Peyer's patch (tissue), 4 donors: ENCODE results near the gene ABCA9. TPM values are rescaled to one million over a fixed set of nuclear protein-coding genes. Genes with fewer than 3 reads are reported as not detected.
"Not testable (repeated sequence)": the region's sequence is repeated elsewhere in the genome, so short reads cannot be mapped to it uniquely, and the experiment has no call there.

Experiments used
- DNase-seq, 3 donors: peaks; one replicate each; pipeline ENCODE4 v3.0.0-alpha.2; 2017 to 2019
- H3K27ac ChIP-seq, 4 donors: fragments of 200-600 bp; sonication (generic); one replicate each; pipeline ENCODE4 v1.5.1; 2016 to 2019
- H3K27me3 ChIP-seq, 2 donors: fragments of 200-600 bp; sonication (generic); one replicate each; pipeline ENCODE4 v1.5.1; 2019
- H3K36me3 ChIP-seq, 3 donors: fragments of 200-600 bp; sonication (generic); one replicate each; pipeline ENCODE4 v1.5.1; 2016 to 2019
- H3K4me1 ChIP-seq, 4 donors: fragments of 200-600 bp; sonication (generic); one replicate each; pipeline ENCODE4 v1.5.1; 2016 to 2019
- H3K4me3 ChIP-seq, 4 donors: fragments of 200-600 bp; sonication (generic); 1 replicate in 3 of 4; 2 replicates in 1 of 4; pipeline ENCODE4 v1.5.1; 2016 to 2019; ENCODE audit warnings: mild to moderate bottlenecking in 1 of 4
- H3K9me3 ChIP-seq, 4 donors: fragments of 200-600 bp; sonication (generic); one replicate each; pipeline ENCODE4 v1.5.1; 2016 to 2019; ENCODE audit warnings: mild to moderate bottlenecking in 1 of 4
- POLR2A ChIP-seq, 2 donors: fragments of 450-650 bp; IDR thresholded peaks; one replicate each; pipeline ENCODE4 v1.5.1; 2017; ENCODE audit warnings: antibody characterized with exemption in 2 of 2, mild to moderate bottlenecking in 2 of 2, moderate library complexity in 2 of 2
- total RNA-seq, 4 donors: library from RNA; depleted of rRNA; stranded (reverse); fragments of >200 nt; gene quantifications; one replicate each; pipeline ENCODE4 v1.1.0, GENCODE V29; 2016
- TF ChIP-seq, protein P1 (sequence below), 6 experiments: fragments of 450-650 bp in 4 of 6; fragments of 200-600 bp in 2 of 6; sonication (generic) in 1 of 6; IDR thresholded peaks; one replicate each; pipeline ENCODE4 v1.5.1; 2017 to 2019; ENCODE audit warnings: antibody characterized with exemption in 6 of 6, mild to moderate bottlenecking in 3 of 6, moderate library complexity in 1 of 6

Gene ABCA9
- total RNA-seq, 4 donors from 2014 or later = 8.6 to 35.9 (median 20.6) TPM

DNA sequence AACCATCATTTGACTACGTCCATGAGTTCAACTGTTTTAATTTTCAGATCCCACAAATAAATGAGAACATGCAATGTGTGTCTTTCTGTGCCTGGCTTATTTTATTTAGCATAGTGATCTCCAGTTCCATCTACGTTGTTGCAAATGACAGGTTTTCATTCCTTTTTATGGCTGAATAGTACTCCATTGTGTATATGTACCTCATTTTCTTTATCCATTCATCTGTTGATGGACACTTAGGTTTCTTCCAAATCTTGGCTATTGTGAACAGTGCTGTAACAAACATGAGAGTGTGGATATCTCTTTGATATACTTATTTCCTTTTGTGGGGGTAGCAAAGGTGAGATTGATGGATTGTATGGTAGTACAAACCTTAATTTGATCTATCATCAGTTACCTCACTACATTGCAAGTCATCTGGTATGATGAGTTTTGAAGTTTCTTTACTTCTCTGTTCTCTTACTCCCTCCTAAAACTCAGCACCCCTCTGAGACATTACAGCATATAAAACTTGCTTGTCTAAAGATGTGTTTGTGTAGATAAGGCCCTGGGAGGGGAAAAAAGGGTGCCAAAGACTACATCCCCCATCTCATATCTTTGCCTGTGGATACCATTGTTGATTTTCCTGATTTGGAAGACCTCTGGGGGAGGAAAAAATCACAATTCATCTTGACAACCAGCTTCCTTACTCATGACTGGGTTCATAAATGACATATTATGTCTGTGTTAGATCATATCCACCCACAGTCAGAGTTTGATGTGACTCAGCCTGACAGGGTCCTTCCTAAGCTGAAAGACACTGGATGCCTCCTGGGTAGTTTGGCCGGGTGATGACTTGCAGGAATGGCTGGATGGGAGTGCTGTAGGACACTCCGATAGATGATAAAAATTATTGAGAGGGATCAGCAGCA, 47.6 kb downstream of the ABCA9 start:
- Histone ChIP-seq H3K27ac (no peak overlapping the region), H3K9me3 (no peaks in the 10 kb centered on the region), H3K27me3 (no peaks in the 10 kb centered on the region), H3K36me3 (no peaks in the 10 kb centered on the region), H3K4me3 (no peak overlapping the region), H3K4me1 (no peaks in the 10 kb centered on the region)
- DNase-seq = no peak
- TF ChIP-seq POLR2A (IDR thresholded peaks at IDR 0.05) = no peak
- TF ChIP-seq, protein P1, sequence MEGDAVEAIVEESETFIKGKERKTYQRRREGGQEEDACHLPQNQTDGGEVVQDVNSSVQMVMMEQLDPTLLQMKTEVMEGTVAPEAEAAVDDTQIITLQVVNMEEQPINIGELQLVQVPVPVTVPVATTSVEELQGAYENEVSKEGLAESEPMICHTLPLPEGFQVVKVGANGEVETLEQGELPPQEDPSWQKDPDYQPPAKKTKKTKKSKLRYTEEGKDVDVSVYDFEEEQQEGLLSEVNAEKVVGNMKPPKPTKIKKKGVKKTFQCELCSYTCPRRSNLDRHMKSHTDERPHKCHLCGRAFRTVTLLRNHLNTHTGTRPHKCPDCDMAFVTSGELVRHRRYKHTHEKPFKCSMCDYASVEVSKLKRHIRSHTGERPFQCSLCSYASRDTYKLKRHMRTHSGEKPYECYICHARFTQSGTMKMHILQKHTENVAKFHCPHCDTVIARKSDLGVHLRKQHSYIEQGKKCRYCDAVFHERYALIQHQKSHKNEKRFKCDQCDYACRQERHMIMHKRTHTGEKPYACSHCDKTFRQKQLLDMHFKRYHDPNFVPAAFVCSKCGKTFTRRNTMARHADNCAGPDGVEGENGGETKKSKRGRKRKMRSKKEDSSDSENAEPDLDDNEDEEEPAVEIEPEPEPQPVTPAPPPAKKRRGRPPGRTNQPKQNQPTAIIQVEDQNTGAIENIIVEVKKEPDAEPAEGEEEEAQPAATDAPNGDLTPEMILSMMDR (IDR thresholded peaks at IDR 0.05) = no peak

DNA sequence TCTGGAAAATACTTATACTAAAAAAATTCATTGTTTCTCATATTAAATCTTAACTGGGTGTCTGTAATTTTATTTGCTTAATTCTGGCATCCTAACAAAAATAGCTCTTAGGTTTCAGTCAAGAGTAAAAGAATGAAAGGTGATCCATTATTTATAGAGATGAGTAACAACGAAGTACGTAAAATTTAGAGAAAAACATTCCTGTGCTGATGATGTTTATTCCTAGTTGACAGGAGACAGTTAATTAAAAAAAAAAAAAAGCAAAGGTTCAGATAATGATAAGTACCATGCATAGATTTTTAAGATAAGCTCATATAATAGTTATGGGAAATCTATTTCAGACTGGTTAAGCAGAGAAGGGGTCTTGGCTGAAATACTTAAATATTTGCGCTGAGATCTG, 50.8 kb downstream of the ABCA9 start:
- Histone ChIP-seq H3K27ac (no peak overlapping the region), H3K4me3 (no peak overlapping the region), H3K9me3 (no peaks in the 10 kb centered on the region), H3K4me1 (no peaks in the 10 kb centered on the region), H3K27me3 (no peaks in the 10 kb centered on the region), H3K36me3 (peaks cover 0 to 4% (median 0%) of the 10 kb centered on the region in 3 donors)
- DNase-seq = no peak
- TF ChIP-seq POLR2A (IDR thresholded peaks at IDR 0.05) = no peak
- TF ChIP-seq, protein P1 (IDR thresholded peaks at IDR 0.05) = no peak

DNA sequence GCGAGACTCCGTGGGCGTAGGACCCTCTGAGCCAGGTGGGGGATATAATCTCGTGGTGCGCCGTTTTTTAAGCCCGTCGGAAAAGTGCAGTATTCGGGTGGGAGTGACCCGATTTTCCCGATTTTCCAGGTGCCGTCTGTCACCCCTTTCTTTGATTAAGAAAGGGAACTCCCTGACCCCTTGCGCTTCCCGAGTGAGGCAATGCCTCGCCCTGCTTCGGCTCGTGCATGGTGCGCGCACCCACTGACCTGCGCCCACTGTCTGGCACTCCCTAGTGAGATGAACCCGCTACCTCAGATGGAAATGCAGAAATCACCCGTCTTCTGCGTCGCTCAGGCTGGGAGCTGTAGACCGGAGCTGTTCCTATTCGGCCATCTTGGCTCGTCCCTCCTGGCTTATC, 56.0 kb downstream of the ABCA9 start:
- H3K27ac ChIP-seq, H3K27me3 ChIP-seq, H3K4me1 ChIP-seq, H3K4me3 ChIP-seq, DNase-seq, H3K36me3 ChIP-seq, H3K9me3 ChIP-seq: not testable (repeated sequence)

DNA sequence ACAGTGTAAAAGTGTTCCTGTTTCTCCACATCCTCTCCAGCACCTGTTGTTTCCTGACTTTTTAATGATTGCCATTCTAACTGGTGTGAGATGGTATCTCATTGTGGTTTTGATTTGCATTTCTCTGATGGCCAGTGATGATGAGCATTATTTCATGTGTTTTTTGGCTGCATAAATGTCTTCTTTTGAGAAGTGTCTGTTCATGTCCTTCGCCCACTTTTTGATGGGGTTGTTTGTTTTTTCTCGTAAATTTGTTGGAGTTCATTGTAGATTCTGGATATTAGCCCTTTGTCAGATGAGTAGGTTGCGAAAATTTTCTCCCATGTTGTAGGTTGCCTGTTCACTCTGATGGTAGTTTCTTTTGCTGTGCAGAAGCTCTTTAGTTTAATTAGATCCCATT, 61.0 kb downstream of the ABCA9 start:
- H3K27ac ChIP-seq, DNase-seq, H3K4me3 ChIP-seq, H3K4me1 ChIP-seq, H3K27me3 ChIP-seq, H3K9me3 ChIP-seq, H3K36me3 ChIP-seq: not testable (repeated sequence)

DNA sequence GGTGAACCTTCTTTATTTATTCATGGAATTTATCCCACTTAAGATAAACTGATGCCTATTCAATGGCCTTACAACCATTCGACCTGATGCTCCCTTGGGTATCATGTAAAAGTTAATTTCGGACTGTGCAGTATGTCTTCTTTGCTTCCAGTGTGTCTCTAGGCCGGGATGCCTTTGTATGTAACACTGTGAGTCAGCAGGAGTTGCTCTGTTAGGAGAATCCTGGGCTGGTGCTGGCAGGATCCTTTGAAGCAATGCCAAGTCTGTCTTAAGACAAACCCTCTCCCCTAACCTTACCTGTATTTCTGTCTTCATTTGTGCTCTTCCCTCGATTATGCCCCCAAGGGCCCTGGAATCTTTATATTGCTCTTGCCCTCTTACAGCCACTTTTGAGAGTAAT, 67.6 kb downstream of the ABCA9 start:
- Histone ChIP-seq H3K4me3 (no peak overlapping the region), H3K27ac (no peak overlapping the region), H3K4me1 (no peaks in the 10 kb centered on the region), H3K9me3 (no peaks in the 10 kb centered on the region), H3K36me3 (no peaks in the 10 kb centered on the region), H3K27me3 (no peaks in the 10 kb centered on the region)
- no peak for DNase-seq
- TF ChIP-seq, protein P1 (IDR thresholded peaks at IDR 0.05) = no peak
- no peak for TF ChIP-seq POLR2A (IDR thresholded peaks at IDR 0.05)

DNA sequence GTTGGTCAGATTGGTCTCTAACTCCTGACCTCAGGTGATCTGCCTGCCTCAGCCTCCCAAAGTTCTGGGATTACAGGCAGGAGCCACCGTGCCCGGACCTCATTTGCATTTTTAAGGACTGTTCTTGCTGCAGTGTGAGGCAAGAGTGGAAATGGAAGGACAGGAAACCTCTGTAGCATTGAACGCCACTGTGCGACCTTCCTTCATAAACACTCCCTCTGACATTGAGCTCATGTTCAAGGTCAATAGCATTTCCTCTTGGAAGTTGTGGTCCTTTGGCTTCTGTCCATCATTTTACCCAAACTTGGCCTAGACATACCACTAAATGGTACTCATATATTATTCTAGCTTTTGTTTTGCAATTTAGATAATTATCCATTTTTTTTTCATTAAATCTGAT, 72.8 kb downstream of the ABCA9 start:
- Histone ChIP-seq H3K4me1 (no peaks in the 10 kb centered on the region), H3K36me3 (no peaks in the 10 kb centered on the region), H3K9me3 (no peaks in the 10 kb centered on the region), H3K27ac (no peak overlapping the region), H3K27me3 (no peaks in the 10 kb centered on the region), H3K4me3 (no peak overlapping the region)
- no peak for TF ChIP-seq POLR2A (IDR thresholded peaks at IDR 0.05)
- TF ChIP-seq, protein P1 (IDR thresholded peaks at IDR 0.05) = no peak
- DNase-seq = no peak
